HFFc6 (cell line): ENCODE data around the gene WNT1. TPM values are rescaled to one million over a fixed set of nuclear protein-coding genes. Genes with fewer than 3 reads are reported as not detected.

Experiments used
- DNase-seq: peaks from one replicate; pipeline ENCODE4 v3.0.0-alpha.2; 2018
- H3K27ac Mint-ChIP-seq: 2 replicates; pipeline ENCODE4 v1.8.0; 2020; ENCODE audit warnings: mild to moderate bottlenecking, mixed read lengths
- H3K27me3 Mint-ChIP-seq: 2 replicates; pipeline ENCODE4 v1.8.0; 2021; ENCODE audit warnings: mild to moderate bottlenecking, moderate library complexity, mixed read lengths; ENCODE audit not compliant: insufficient read depth
- H3K36me3 Mint-ChIP-seq: 2 replicates; pipeline ENCODE4 v1.8.0; 2021; ENCODE audit warnings: low read depth, mixed read lengths
- H3K4me1 Mint-ChIP-seq: 2 replicates; pipeline ENCODE4 v1.8.0; 2020; ENCODE audit warnings: low read depth, mixed read lengths
- H3K4me3 Mint-ChIP-seq: 2 replicates; pipeline ENCODE4 v1.8.0; 2020; ENCODE audit warnings: mild to moderate bottlenecking, moderate library complexity, mixed read lengths
- H3K9me3 Mint-ChIP-seq: 2 replicates; pipeline ENCODE4 v1.8.0; 2020; ENCODE audit warnings: mild to moderate bottlenecking, mixed read lengths
- long read RNA-seq: library from polyadenylated mRNA; unstranded; transcript quantifications from one replicate; pipeline ENCODE4 v2.0.0, GENCODE V29; 2019
- total RNA-seq, 6 experiments: library from RNA; stranded (reverse); fragmentation: NEBNext Ultra II Directional; extraction: Animal tissue kit (Norgen Biotek cat#: 25700); gene quantifications; 2 replicates in 1 of 6; 3 replicates in 5 of 6; pipeline ENCODE4 v1.2.3, GENCODE V29; 2021
- TF ChIP-seq, protein P1 (sequence below): fragments of 200-600 bp; sonication (generic); IDR thresholded peaks from 2 replicates; pipeline ENCODE4 v1.5.0; 2021; ENCODE audit warnings: antibody characterized with exemption, mild to moderate bottlenecking

The WNT1 gene
- total RNA-seq = not detected
- long read RNA-seq = 0 reads

DNA sequence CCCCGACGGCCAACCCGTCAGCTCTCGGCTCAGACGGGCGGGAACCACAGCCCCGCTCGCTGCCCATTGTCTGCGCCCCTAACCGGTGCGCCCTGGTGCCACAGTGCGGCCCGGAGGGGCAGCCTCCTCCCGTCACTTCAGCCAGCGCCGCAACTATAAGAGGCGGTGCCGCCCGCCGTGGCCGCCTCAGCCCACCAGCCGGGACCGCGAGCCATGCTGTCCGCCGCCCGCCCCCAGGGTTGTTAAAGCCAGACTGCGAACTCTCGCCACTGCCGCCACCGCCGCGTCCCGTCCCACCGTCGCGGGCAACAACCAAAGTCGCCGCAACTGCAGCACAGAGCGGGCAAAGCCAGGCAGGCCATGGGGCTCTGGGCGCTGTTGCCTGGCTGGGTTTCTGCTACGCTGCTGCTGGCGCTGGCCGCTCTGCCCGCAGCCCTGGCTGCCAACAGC is at the start of gene WNT1:
Gene WNT1 (plus strand): TSS at position 32 of the 450 bp plus-strand sequence. CDS start 329 bp downstream, at position 361.
- Mint-ChIP-seq H3K9me3 (no peaks in the 10 kb centered on the region), H3K27ac (peak within 1 kb of the TSS; percentile 44), H3K4me1 (peaks cover 51% of the 10 kb centered on the region), H3K4me3 (peak within 1 kb of the TSS; percentile 58), H3K27me3 (peaks cover 58% of the 10 kb centered on the region), H3K36me3 (peaks cover 6% of the 10 kb centered on the region; the same call in 1 of the 2 replicates)
- TF ChIP-seq, protein P1, sequence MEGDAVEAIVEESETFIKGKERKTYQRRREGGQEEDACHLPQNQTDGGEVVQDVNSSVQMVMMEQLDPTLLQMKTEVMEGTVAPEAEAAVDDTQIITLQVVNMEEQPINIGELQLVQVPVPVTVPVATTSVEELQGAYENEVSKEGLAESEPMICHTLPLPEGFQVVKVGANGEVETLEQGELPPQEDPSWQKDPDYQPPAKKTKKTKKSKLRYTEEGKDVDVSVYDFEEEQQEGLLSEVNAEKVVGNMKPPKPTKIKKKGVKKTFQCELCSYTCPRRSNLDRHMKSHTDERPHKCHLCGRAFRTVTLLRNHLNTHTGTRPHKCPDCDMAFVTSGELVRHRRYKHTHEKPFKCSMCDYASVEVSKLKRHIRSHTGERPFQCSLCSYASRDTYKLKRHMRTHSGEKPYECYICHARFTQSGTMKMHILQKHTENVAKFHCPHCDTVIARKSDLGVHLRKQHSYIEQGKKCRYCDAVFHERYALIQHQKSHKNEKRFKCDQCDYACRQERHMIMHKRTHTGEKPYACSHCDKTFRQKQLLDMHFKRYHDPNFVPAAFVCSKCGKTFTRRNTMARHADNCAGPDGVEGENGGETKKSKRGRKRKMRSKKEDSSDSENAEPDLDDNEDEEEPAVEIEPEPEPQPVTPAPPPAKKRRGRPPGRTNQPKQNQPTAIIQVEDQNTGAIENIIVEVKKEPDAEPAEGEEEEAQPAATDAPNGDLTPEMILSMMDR = peak; percentile 70
- no peak for DNase-seq

DNA sequence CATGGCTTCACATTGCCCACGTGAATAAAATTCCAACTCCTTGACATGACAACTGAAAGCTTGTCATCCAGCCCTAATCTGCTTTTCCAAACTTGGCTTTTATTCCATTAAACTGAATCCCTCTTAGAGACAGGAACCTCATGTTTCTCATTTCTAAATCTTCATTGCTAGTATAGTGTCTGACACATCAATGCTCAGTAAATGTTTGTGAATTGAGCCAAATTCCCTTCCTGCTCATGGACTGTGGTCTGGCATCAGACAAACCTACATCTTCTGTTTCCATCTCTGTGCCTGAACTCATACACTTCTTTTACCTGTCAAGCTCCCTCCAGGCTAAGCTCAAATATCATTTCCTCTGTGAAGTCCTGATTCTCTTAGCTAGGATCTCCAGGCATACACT is 48.6 kb upstream of the WNT1 start:
- H3K27ac Mint-ChIP-seq = no peak overlapping the region

DNA sequence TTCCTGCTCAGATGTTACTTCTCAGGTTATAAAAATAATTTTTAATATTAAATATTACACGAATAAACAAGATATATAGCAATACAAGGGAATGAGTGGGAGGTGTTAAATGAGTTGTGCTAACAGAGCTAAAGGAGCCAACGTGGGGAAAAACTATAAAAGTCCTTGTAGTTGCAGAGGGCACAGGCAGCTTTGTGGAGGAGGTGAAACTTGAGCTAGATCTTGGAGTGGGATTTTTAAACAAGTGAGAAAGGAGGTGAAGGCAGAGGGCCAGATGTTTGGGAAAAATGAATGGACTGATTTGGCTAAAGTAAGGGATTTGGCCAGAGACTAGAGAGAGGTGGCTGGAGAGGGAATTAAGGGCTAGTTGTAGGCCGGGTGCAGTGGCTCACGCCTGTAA is 47.6 kb upstream of the WNT1 start:
- no peak for DNase-seq
- TF ChIP-seq, protein P1 = no peak
- no peaks in the 10 kb centered on the region; the same call in 1 of the 2 replicates for H3K27me3 Mint-ChIP-seq
- no peak overlapping the region; the same call in 1 of the 2 replicates for H3K4me3 Mint-ChIP-seq
- H3K9me3 Mint-ChIP-seq = no peaks in the 10 kb centered on the region
- H3K4me1 Mint-ChIP-seq = peaks cover 17% of the 10 kb centered on the region
- H3K27ac Mint-ChIP-seq = no peak overlapping the region
- peaks cover 27% of the 10 kb centered on the region for H3K36me3 Mint-ChIP-seq

More for the DNA sequence above, 48.6 kb upstream of the WNT1 start:
- TF ChIP-seq, protein P1 = no peak
- Mint-ChIP-seq H3K4me1 (peaks cover 23% of the 10 kb centered on the region), H3K9me3 (no peaks in the 10 kb centered on the region), H3K36me3 (peaks cover 27% of the 10 kb centered on the region), H3K4me3 (no peak overlapping the region), H3K27me3 (peaks cover 2% of the 10 kb centered on the region; the same call in 1 of the 2 replicates)
- no peak for DNase-seq

DNA sequence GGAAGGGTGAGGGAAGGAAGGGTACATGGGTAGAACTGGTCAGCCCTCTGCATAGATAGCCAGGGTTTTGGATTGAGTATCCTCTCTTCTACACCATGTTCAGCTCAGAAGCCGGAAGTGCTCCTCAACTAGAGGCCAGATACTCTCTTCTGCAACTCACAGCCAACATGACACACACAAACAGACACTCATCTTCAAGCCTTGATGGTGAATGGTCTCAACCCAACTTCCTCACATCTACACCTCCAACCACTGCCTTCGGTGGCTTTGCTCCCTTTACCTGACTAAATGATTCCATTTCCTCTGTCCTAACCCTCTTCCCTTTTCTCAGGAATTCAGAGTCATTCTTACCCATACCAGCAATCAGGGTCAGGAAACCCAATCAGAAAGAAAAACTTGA is 45.2 kb upstream of the WNT1 start:
- Mint-ChIP-seq H3K4me1 (peaks cover 1% of the 10 kb centered on the region), H3K36me3 (peaks cover 23% of the 10 kb centered on the region), H3K4me3 (no peak overlapping the region), H3K9me3 (no peaks in the 10 kb centered on the region), H3K27ac (no peak overlapping the region), H3K27me3 (no peaks in the 10 kb centered on the region)
- DNase-seq = no peak
- TF ChIP-seq, protein P1 = no peak

DNA sequence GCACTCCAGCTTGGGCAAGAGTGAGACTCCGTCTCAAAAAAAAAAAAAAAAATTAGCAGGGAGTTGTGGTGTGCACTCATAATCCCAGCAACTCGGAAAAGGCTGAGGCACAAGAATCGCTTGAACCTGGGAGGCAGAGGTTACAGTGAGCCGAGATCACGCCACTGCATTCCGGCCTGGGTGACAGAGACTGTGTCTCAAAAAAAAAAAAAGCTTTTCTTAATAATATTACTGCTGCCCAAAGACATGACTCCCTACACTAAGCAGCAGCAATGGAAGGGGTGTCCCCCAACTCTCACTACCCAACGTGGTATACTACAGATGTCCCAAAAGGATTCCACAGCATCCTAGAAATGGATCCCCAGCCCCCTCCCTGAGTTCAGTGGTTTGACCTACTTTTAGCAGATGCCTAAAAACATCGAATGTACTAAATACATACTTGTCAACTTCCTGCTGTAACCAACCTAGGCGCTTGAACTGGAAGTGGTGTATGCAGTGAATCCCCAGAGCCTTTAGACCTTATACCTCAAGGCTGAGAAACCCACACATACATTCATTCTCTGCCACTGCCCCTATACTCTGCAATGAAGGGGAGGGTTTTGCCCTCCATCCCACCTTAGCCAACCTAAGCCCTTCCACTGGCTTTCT is 44.3 kb upstream of the WNT1 start:
- peaks cover 23% of the 10 kb centered on the region for H3K36me3 Mint-ChIP-seq
- H3K27ac Mint-ChIP-seq = no peak overlapping the region
- no peak for DNase-seq
- H3K4me3 Mint-ChIP-seq = no peak overlapping the region
- H3K4me1 Mint-ChIP-seq = peaks cover 6% of the 10 kb centered on the region
- no peaks in the 10 kb centered on the region for H3K27me3 Mint-ChIP-seq
- TF ChIP-seq, protein P1 = no peak
- H3K9me3 Mint-ChIP-seq = no peaks in the 10 kb centered on the region
